HepG2 (cell line): ENCODE results near the gene ZNF333. TPM values are rescaled to one million over a fixed set of nuclear protein-coding genes. Genes with fewer than 3 reads are reported as not detected.

Source experiments
- ATAC-seq: fragments of 200-7000 bp; cut with Tn5 transposase; 3 replicates; pipeline ENCODE4 v1.9.1; 2020; ENCODE audit warnings: mild to moderate bottlenecking, moderate library complexity
- BruUV-seq: library from RNA; stranded (reverse); fragments of 400-500 nt; replicated peaks from 2 replicates; lab custom pipeline; 2021; lab: Mats Ljungman, UMichigan
- CTCF ChIA-PET: fragments of 300-600 bp; formaldehyde crosslinking; extraction: SDS; loops from one replicate; lab custom pipeline; 2021; ENCODE audit warnings: low total read pairs, inconsistent platforms, low intra/inter-chr PET ratio; lab: Yijun Ruan, JAX
- POLR2A ChIA-PET: fragments of 350-600 bp; sonication (Branson Sonifier 250); formaldehyde crosslinking; loops from one replicate; lab custom pipeline; 2020; ENCODE audit warnings: antibody characterized with exemption, inconsistent platforms; lab: Yijun Ruan, JAX
- DNase-seq: peaks from one replicate; pipeline ENCODE4 v3.0.0-alpha.2; 2015; ENCODE audit warnings: low spot score
- FAIRE-seq: peaks from 3 replicates; lab custom pipeline; 2011; peaks lifted over from hg19 to GRCh38; lab: Jason Lieb, UNC
- H2AFZ ChIP-seq: one replicate; pipeline ENCODE4 v1.6.1; 2011; ENCODE audit warnings: low read length, inconsistent platforms
- H3K27ac ChIP-seq: fragments of 300-600 bp; 3 replicates; pipeline ENCODE4 v1.8.0; 2011; ENCODE audit warnings: mixed run types, mild to moderate bottlenecking, mixed read lengths, low read length, inconsistent platforms; ENCODE audit not compliant: insufficient read depth; ENCODE audit errors: extremely low read length
- H3K27me3 ChIP-seq, 2 experiments: fragments of 200-600 bp in 1 of 2; 2 replicates in 1 of 2; 3 replicates in 1 of 2; pipeline versions ENCODE4 v1.6.0 to v1.8.0; 2011; ENCODE audit warnings: low read length in 2 of 2, mild to moderate bottlenecking in 2 of 2, moderate library complexity in 2 of 2, inconsistent platforms in 1 of 2; ENCODE audit not compliant: insufficient read depth in 2 of 2, control insufficient read depth in 1 of 2
- H3K36me3 ChIP-seq, 2 experiments: fragments of 200-600 bp in 1 of 2; replicated peaks in 1 of 2; 2 replicates in 1 of 2; 3 replicates in 1 of 2; pipeline versions ENCODE4 v1.5.1 to v1.8.0; 2011; ENCODE audit warnings: low read length in 2 of 2, inconsistent platforms in 1 of 2; ENCODE audit not compliant: insufficient read depth in 2 of 2, control insufficient read depth in 1 of 2
- H3K4me1 ChIP-seq: 2 replicates; pipeline ENCODE4 v1.5.1; 2012; ENCODE audit warnings: low read length, inconsistent platforms; ENCODE audit not compliant: insufficient read depth
- H3K4me2 ChIP-seq: 2 replicates; pipeline ENCODE4 v1.6.0; 2011; ENCODE audit warnings: low read depth, low read length, inconsistent platforms
- H3K4me3 ChIP-seq, 3 experiments: fragments of 200-600 bp in 1 of 3; sonication (generic), shearing (Covaris generic) in 1 of 3; replicated peaks in 1 of 3; 2 replicates each; pipeline ENCODE4 v1.5.1; 2011 to 2016; ENCODE audit warnings: low read length in 3 of 3, inconsistent platforms in 2 of 3, low read depth in 2 of 3, mild to moderate bottlenecking in 2 of 3, control low read depth in 1 of 3, mixed read lengths in 1 of 3; ENCODE audit not compliant: insufficient read depth in 1 of 3
- H3K79me2 ChIP-seq: one replicate; pipeline ENCODE4 v1.6.1; 2011; ENCODE audit warnings: low read length, inconsistent platforms; ENCODE audit not compliant: insufficient read depth
- H3K9ac ChIP-seq: 2 replicates; pipeline ENCODE4 v1.6.0; 2011; ENCODE audit warnings: mild to moderate bottlenecking, low read depth, low read length, inconsistent platforms; ENCODE audit not compliant: insufficient read depth
- H3K9me3 ChIP-seq: 2 replicates; pipeline ENCODE4 v1.5.1; 2012; ENCODE audit warnings: mild to moderate bottlenecking, low read length
- H4K20me1 ChIP-seq: 2 replicates; pipeline ENCODE4 v1.6.0; 2011; ENCODE audit warnings: inconsistent platforms, mild to moderate bottlenecking, low read length, moderate library complexity; ENCODE audit not compliant: insufficient read depth
- CAMTA2 ChIP-seq: sonication (generic); formaldehyde crosslinking; IDR thresholded peaks from 2 replicates; pipeline ENCODE4 v1.4.0; 2020; ENCODE audit warnings: mild to moderate bottlenecking, missing genetic modification reagents, borderline replicate concordance
- ELF4 ChIP-seq: sonication (generic); formaldehyde crosslinking; IDR thresholded peaks from 2 replicates; pipeline ENCODE4 v1.5.0; 2020; ENCODE audit warnings: missing genetic modification reagents, mild to moderate bottlenecking, moderate library complexity, borderline replicate concordance
- KLF16 ChIP-seq, 2 experiments: sonication (generic) in 1 of 2; formaldehyde crosslinking in 1 of 2; IDR thresholded peaks; 2 replicates each; pipeline versions ENCODE4 v1.6.1 to v1.8.0; 2016 to 2023; ENCODE audit warnings: missing genetic modification reagents in 2 of 2, missing compliant biosample characterization in 1 of 2
- MAFF ChIP-seq: IDR thresholded peaks from 2 replicates; pipeline ENCODE4 v1.6.1; 2011; ENCODE audit warnings: low read depth, low read length, improper control_type of control experiment
- MEIS1 ChIP-seq: sonication (generic); formaldehyde crosslinking; IDR thresholded peaks from 2 replicates; pipeline ENCODE4 v1.9.0; 2021; ENCODE audit warnings: mild to moderate bottlenecking, missing genetic modification reagents, moderate library complexity, borderline replicate concordance
- MTF1 ChIP-seq: sonication (generic); formaldehyde crosslinking; IDR thresholded peaks from 2 replicates; pipeline ENCODE4 v1.5.0; 2020; ENCODE audit warnings: missing genetic modification reagents
- MYC ChIP-seq: sonication (generic); formaldehyde crosslinking; IDR thresholded peaks from 2 replicates; pipeline ENCODE4 v1.9.0; 2021; ENCODE audit warnings: missing genetic modification reagents, borderline replicate concordance
- ONECUT2 ChIP-seq: sonication (generic); formaldehyde crosslinking; IDR thresholded peaks from 2 replicates; pipeline ENCODE4 v1.4.0; 2020; ENCODE audit warnings: missing genetic modification reagents
- SAFB2 ChIP-seq: sonication (generic); formaldehyde crosslinking; IDR thresholded peaks from 2 replicates; pipeline ENCODE4 v1.5.1; 2020; ENCODE audit warnings: missing genetic modification reagents, low read depth, mild to moderate bottlenecking, borderline replicate concordance
- TAF1 ChIP-seq: sonication (generic); formaldehyde crosslinking; IDR thresholded peaks from 2 replicates; pipeline ENCODE4 v1.4.0; 2020; ENCODE audit warnings: missing genetic modification reagents
- ZNF552 ChIP-seq: sonication (generic); formaldehyde crosslinking; IDR thresholded peaks from 2 replicates; pipeline ENCODE4 v1.9.0; 2022; ENCODE audit warnings: missing genetic modification reagents, mild to moderate bottlenecking, borderline replicate concordance
- ZNF556 ChIP-seq: sonication (generic); formaldehyde crosslinking; IDR thresholded peaks from 2 replicates; pipeline ENCODE4 v1.4.0; 2020; ENCODE audit warnings: mild to moderate bottlenecking, missing genetic modification reagents, borderline replicate concordance
- ZNF563 ChIP-seq: sonication (generic); formaldehyde crosslinking; IDR thresholded peaks from 2 replicates; pipeline ENCODE4 v1.8.0; 2022; ENCODE audit warnings: mild to moderate bottlenecking, moderate library complexity, missing genetic modification reagents
- ZNF841 ChIP-seq: sonication (generic); formaldehyde crosslinking; IDR thresholded peaks from 2 replicates; pipeline ENCODE4 v1.8.1; 2023; ENCODE audit warnings: missing genetic modification reagents, borderline replicate concordance
- WGBS: methylation state at CpG from one replicate; pipeline ENCODE4 v1.1.6; 2017; ENCODE audit warnings: low lambda C conversion rate; 5-methylcytosine and 5-hydroxymethylcytosine counted together
- in situ Hi-C: cut with HindIII; loops from 2 replicates; pipeline ENCODE4 v1.10.0; 2017; ENCODE audit warnings: low pct_unique_long_range_greater_than_20kb; ENCODE audit not compliant: extremely low pct_ligation_motif_present
- intact Hi-C: fragments of 100-400 bp; cut with micrococcal nuclease; formaldehyde crosslinking; loops from one replicate; pipeline ENCODE4 v1.10.0; 2022; ENCODE audit not compliant: unreplicated experiment
- polyA plus RNA-seq, 8 experiments: library from polyadenylated mRNA; depleted of rRNA in 3 of 8; stranded (reverse) in 7 of 8; unstranded in 1 of 8; fragments of >200 nt; fragmentation: Illumina TruSeq in 4 of 8; extraction: Trizol in 4 of 8; gene quantifications; 2 replicates each; pipeline versions ENCODE4 v1.2.1 to v1.2.3, GENCODE V29; 2011 to 2016; ENCODE audit warnings: low read depth in 4 of 8, missing spikeins in 1 of 8, mixed read lengths in 1 of 8; ENCODE audit not compliant: insufficient read depth in 1 of 8
- total RNA-seq, 5 experiments: library from RNA; depleted of rRNA; stranded (reverse); fragments of >200 nt; fragmentation: Illumina TruSeq; extraction: Trizol; gene quantifications; 2 replicates each; pipeline ENCODE4 v1.2.3, GENCODE V29; 2016; ENCODE audit warnings: low read depth in 1 of 5
- TF ChIP-seq, protein P1 (sequence below): sonication (generic); formaldehyde crosslinking; IDR thresholded peaks from 2 replicates; pipeline ENCODE4 v1.5.0; 2020; ENCODE audit warnings: missing genetic modification reagents
- TF ChIP-seq, protein P2 (sequence below): IDR thresholded peaks from 2 replicates; pipeline ENCODE4 v1.6.1; 2016; ENCODE audit warnings: mild to moderate bottlenecking, missing biosample characterization, missing genetic modification reagents
- TF ChIP-seq, protein P3 (sequence below): sonication (generic); formaldehyde crosslinking; IDR thresholded peaks from 2 replicates; pipeline ENCODE4 v1.4.0; 2020; ENCODE audit warnings: missing genetic modification reagents, low read depth, mild to moderate bottlenecking, borderline replicate concordance
- TF ChIP-seq, protein P4 (sequence below): sonication (generic); formaldehyde crosslinking; IDR thresholded peaks from 2 replicates; pipeline ENCODE4 v1.8.0; 2022; ENCODE audit warnings: mild to moderate bottlenecking, missing genetic modification reagents, borderline replicate concordance
- TF ChIP-seq, protein P5 (sequence below): sonication (generic); formaldehyde crosslinking; IDR thresholded peaks from 2 replicates; pipeline ENCODE4 v1.4.0; 2020; ENCODE audit warnings: missing genetic modification reagents
- TF ChIP-seq, protein P6 (sequence below): sonication (generic); formaldehyde crosslinking; IDR thresholded peaks from 2 replicates; pipeline ENCODE4 v1.4.0; 2020; ENCODE audit warnings: missing genetic modification reagents; ENCODE audit errors: not compliant biosample characterization

Gene ZNF333
- total and polyA plus RNA-seq, 2 of the 13 experiments (the other 11 are each of a cell fraction or from before 2014, with no cell fraction given), result 3.4 to 6.4 TPM

DNA sequence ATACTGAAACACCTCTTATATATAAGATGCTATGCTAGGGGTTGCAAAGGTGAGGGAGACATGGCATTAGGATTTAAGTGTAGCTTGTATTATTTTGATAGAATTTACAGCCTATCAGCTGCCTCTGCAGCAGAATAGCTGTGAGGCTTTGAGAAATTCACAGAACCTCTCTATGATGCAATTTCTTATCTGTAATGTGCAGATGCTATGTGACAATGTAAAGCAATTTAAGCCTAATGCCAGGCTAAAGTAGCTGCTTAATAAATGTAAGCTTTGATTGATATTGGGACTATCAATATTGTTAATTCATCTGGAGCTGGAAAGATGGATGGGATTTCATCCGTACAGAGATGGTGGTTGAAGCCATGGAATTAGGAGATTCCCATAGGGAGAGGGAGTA, 16.8 kb upstream of the ZNF333 start:
- no TSS peak for BruUV-seq
- no peak overlapping the region for H3K27ac ChIP-seq
- DNase-seq (no peak), ATAC-seq (no peak), FAIRE-seq (no peak)
- H3K9me3 ChIP-seq, result no peaks in the 10 kb centered on the region
- TF ChIP-seq, protein P1, sequence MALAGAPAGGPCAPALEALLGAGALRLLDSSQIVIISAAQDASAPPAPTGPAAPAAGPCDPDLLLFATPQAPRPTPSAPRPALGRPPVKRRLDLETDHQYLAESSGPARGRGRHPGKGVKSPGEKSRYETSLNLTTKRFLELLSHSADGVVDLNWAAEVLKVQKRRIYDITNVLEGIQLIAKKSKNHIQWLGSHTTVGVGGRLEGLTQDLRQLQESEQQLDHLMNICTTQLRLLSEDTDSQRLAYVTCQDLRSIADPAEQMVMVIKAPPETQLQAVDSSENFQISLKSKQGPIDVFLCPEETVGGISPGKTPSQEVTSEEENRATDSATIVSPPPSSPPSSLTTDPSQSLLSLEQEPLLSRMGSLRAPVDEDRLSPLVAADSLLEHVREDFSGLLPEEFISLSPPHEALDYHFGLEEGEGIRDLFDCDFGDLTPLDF, result no peak
- TF ChIP-seq CAMTA2 (CRISPR knock-in tag), result no peak
- TF ChIP-seq, protein P2, sequence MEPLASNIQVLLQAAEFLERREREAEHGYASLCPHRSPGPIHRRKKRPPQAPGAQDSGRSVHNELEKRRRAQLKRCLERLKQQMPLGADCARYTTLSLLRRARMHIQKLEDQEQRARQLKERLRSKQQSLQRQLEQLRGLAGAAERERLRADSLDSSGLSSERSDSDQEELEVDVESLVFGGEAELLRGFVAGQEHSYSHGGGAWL (CRISPR knock-in tag), result no peak
- TF ChIP-seq SAFB2, result no peak
- TF ChIP-seq MYC, result no peak
- no peak for TF ChIP-seq TAF1 (CRISPR knock-in tag)
- no peak for TF ChIP-seq MAFF
- TF ChIP-seq, protein P3, sequence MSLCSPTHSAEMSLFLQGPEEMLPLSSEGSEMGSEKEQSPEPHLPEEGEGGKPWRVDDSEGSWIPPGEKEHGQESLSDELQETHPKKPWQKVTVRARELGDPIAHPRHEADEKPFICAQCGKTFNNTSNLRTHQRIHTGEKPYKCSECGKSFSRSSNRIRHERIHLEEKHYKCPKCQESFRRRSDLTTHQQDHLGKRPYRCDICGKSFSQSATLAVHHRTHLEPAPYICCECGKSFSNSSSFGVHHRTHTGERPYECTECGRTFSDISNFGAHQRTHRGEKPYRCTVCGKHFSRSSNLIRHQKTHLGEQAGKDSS (CRISPR knock-in tag), result no peak
- no peak for TF ChIP-seq ONECUT2 (CRISPR knock-in tag)
- TF ChIP-seq ZNF552, result no peak
- TF ChIP-seq MTF1 (CRISPR knock-in tag), result no peak
- TF ChIP-seq ELF4 (CRISPR knock-in tag), result no peak
- no peak for TF ChIP-seq ZNF556 (CRISPR knock-in tag)
- no peak for TF ChIP-seq ZNF841 (CRISPR knock-in tag)
- TF ChIP-seq, protein P4, sequence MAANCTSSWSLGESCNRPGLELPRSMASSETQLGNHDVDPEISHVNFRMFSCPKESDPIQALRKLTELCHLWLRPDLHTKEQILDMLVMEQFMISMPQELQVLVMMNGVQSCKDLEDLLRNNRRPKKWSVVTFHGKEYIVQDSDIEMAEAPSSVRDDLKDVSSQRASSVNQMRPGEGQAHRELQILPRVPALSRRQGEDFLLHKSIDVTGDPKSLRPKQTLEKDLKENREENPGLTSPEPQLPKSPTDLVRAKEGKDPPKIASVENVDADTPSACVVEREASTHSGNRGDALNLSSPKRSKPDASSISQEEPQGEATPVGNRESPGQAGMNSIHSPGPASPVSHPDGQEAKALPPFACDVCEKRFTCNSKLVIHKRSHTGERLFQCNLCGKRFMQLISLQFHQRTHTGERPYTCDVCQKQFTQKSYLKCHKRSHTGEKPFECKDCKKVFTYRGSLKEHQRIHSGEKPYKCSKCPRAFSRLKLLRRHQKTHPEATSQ, result no peak
- TF ChIP-seq, protein P5, sequence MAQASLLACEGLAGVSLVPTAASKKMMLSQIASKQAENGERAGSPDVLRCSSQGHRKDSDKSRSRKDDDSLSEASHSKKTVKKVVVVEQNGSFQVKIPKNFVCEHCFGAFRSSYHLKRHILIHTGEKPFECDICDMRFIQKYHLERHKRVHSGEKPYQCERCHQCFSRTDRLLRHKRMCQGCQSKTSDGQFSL (CRISPR knock-in tag), result no peak
- TF ChIP-seq KLF16 (CRISPR knock-in tag; IDR thresholded peaks at IDR 0.05), result no peak
- TF ChIP-seq ZNF563 (CRISPR knock-in tag), result no peak
- TF ChIP-seq, protein P6, sequence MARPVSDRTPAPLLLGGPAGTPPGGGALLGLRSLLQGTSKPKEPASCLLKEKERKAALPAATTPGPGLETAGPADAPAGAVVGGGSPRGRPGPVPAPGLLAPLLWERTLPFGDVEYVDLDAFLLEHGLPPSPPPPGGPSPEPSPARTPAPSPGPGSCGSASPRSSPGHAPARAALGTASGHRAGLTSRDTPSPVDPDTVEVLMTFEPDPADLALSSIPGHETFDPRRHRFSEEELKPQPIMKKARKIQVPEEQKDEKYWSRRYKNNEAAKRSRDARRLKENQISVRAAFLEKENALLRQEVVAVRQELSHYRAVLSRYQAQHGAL (CRISPR knock-in tag), result no peak
- no peak for TF ChIP-seq MEIS1 (CRISPR knock-in tag)
- POLR2A ChIA-PET, result no interaction called here
- in situ Hi-C loops (no loop called here), intact Hi-C loops (no loop called here)
- H3K36me3 ChIP-seq, result no peaks in the 10 kb centered on the region
- WGBS, result 4% methylated on average over 1 of the region's 1 CpG
- no peak overlapping the region for H3K4me2 ChIP-seq
- CTCF ChIA-PET, result no interaction called here
- H3K4me1 ChIP-seq, result peaks cover 8% of the 10 kb centered on the region
- H2AFZ ChIP-seq, result no peak overlapping the region
- H3K27me3 ChIP-seq, result peaks cover 0 to 9% of the 10 kb centered on the region in 2 experiments; a peak in 1 of 5 replicates
- H3K79me2 ChIP-seq, result no peaks in the 10 kb centered on the region
- H3K4me3 ChIP-seq, result no peak overlapping the region
- no peak overlapping the region for H3K9ac ChIP-seq
- H4K20me1 ChIP-seq, result no peaks in the 10 kb centered on the region
